Cardiac muscle cell (in vitro differentiated cells and primary cell): ENCODE data around the gene ERG. TPM values are rescaled to one million over a fixed set of nuclear protein-coding genes. Genes with fewer than 3 reads are reported as not detected.

Experiments
- DNase-seq, 2 donors: peaks; one replicate each; pipeline versions ENCODE4 v3.0.0 to v3.0.0-alpha.2; 2010 to 2017; ENCODE audit warnings: low read depth in 1 of 2, low spot score in 1 of 2
- H3K27ac ChIP-seq: fragments of 200-600 bp; sonication (generic); 2 replicates; pipeline ENCODE4 v1.5.1; 2016
- H3K27me3 ChIP-seq: fragments of 200-600 bp; sonication (generic); 2 replicates; pipeline ENCODE4 v1.6.0; 2016; ENCODE audit warnings: control low read depth
- H3K36me3 ChIP-seq: fragments of 200-600 bp; sonication (generic); 2 replicates; pipeline ENCODE4 v1.5.1; 2016; ENCODE audit warnings: control low read depth
- H3K4me1 ChIP-seq: fragments of 200-600 bp; sonication (generic); 2 replicates; pipeline ENCODE4 v1.8.1; 2017; ENCODE audit warnings: low read depth, mild to moderate bottlenecking, mixed run types
- H3K4me3 ChIP-seq: fragments of 200-600 bp; sonication (generic); 2 replicates; pipeline ENCODE4 v1.5.1; 2016; ENCODE audit warnings: mild to moderate bottlenecking
- H3K9me3 ChIP-seq: fragments of 200-600 bp; sonication (generic); 2 replicates; pipeline ENCODE4 v1.5.1; 2017; ENCODE audit warnings: low read depth, mild to moderate bottlenecking, control low read depth
- polyA plus RNA-seq: library from polyadenylated mRNA; unstranded; fragments of >200 nt; fragmentation: Nextera tagmentation; extraction: Ambion mirVana; gene quantifications from 2 replicates; pipeline ENCODE4 v1.2.1, GENCODE V29; 2016
- total RNA-seq: library from RNA; depleted of rRNA; stranded (reverse); fragments of >200 nt; gene quantifications from 2 replicates; pipeline ENCODE4 v1.2.3, GENCODE V29; 2016
- TF ChIP-seq, protein P1 (sequence below): IDR thresholded peaks from 2 replicates; pipeline ENCODE4 v1.5.1; 2012; ENCODE audit warnings: low read depth, mild to moderate bottlenecking, low read length

The ERG gene
- total and polyA plus RNA-seq, 2 experiments from 2014 or later, result 1.5 TPM; not detected in 1

DNA sequence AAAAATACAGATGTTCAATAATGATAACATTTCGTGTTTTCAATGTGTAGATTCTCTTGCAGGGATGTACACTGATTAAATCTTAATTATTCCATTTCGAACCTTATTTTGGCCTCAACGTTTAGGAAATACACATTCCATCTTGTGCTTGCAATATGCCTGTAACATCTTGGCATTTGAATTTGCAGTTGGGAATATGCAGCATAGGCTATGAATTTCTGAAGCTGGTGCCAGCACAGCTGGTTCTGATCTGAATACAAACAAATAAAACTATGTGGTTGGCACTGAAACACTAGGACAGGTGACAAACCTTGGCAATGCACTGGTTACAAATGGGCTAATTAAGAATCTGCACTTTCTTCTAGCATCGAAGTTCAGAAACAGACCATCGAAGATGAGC, 108.4 kb downstream of the ERG start:
- DNase-seq, result no peak
- no peaks in the 10 kb centered on the region for H3K4me1 ChIP-seq
- H3K4me3 ChIP-seq, result no peak overlapping the region
- H3K27me3 ChIP-seq, result no peaks in the 10 kb centered on the region
- H3K9me3 ChIP-seq, result no peaks in the 10 kb centered on the region
- TF ChIP-seq, protein P1, sequence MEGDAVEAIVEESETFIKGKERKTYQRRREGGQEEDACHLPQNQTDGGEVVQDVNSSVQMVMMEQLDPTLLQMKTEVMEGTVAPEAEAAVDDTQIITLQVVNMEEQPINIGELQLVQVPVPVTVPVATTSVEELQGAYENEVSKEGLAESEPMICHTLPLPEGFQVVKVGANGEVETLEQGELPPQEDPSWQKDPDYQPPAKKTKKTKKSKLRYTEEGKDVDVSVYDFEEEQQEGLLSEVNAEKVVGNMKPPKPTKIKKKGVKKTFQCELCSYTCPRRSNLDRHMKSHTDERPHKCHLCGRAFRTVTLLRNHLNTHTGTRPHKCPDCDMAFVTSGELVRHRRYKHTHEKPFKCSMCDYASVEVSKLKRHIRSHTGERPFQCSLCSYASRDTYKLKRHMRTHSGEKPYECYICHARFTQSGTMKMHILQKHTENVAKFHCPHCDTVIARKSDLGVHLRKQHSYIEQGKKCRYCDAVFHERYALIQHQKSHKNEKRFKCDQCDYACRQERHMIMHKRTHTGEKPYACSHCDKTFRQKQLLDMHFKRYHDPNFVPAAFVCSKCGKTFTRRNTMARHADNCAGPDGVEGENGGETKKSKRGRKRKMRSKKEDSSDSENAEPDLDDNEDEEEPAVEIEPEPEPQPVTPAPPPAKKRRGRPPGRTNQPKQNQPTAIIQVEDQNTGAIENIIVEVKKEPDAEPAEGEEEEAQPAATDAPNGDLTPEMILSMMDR, result no peak
- no peak overlapping the region for H3K27ac ChIP-seq
- H3K36me3 ChIP-seq, result no peaks in the 10 kb centered on the region

GRCh38 chr21:38389354-38389676, 109.0 kb downstream of the ERG start:
- H3K27me3 ChIP-seq, result no peaks in the 10 kb centered on the region
- no peaks in the 10 kb centered on the region for H3K4me1 ChIP-seq
- no peaks in the 10 kb centered on the region for H3K9me3 ChIP-seq
- no peak for DNase-seq
- no peak overlapping the region for H3K27ac ChIP-seq
- H3K4me3 ChIP-seq, result no peak overlapping the region
- TF ChIP-seq, protein P1, result no peak
- no peaks in the 10 kb centered on the region for H3K36me3 ChIP-seq

- no peak for DNase-seq
- H3K27ac ChIP-seq, result no peak overlapping the region
Observed at GRCh38 chr21:38388647-38389353, 109.5 kb downstream of the ERG start.

GRCh38 chr21:38388203-38388602, 110.1 kb downstream of the ERG start:
- peak in 1 of 2 donors; percentile 60 for DNase-seq
- Histone ChIP-seq H3K9me3 (no peaks in the 10 kb centered on the region), H3K36me3 (no peaks in the 10 kb centered on the region), H3K27me3 (no peaks in the 10 kb centered on the region), H3K4me1 (no peaks in the 10 kb centered on the region), H3K4me3 (no peak overlapping the region), H3K27ac (no peak overlapping the region)
- TF ChIP-seq, protein P1, result no peak

More at GRCh38 chr21:38388647-38389353, 109.5 kb downstream of the ERG start:
- H3K36me3 ChIP-seq, result no peaks in the 10 kb centered on the region
- H3K4me1 ChIP-seq, result no peaks in the 10 kb centered on the region
- no peaks in the 10 kb centered on the region for H3K9me3 ChIP-seq
- no peaks in the 10 kb centered on the region for H3K27me3 ChIP-seq
- no peak overlapping the region for H3K4me3 ChIP-seq
- TF ChIP-seq, protein P1, result no peak

GRCh38 chr21:38386967-38387366, 111.3 kb downstream of the ERG start:
- H3K9me3 ChIP-seq, result no peaks in the 10 kb centered on the region
- no peak overlapping the region for H3K4me3 ChIP-seq
- H3K27me3 ChIP-seq, result no peaks in the 10 kb centered on the region
- no peaks in the 10 kb centered on the region for H3K36me3 ChIP-seq
- TF ChIP-seq, protein P1, result no peak
- no peaks in the 10 kb centered on the region for H3K4me1 ChIP-seq
- no peak for DNase-seq
- H3K27ac ChIP-seq, result no peak overlapping the region
